ENCODE data around the gene PBX1. TPM values are rescaled to one million over a fixed set of nuclear protein-coding genes. Genes with fewer than 3 reads are reported as not detected.

Gene PBX1
- total and polyA plus RNA-seq, 2 experiments from 2014 or later: 14.8 to 61.6 TPM

- no peak for DNase-seq (ENCODE audit: low spot score)
- Histone ChIP-seq H3K4me2 (no peak overlapping the region), H4K20me1 (ENCODE audit: insufficient read depth, poor library complexity, severe bottlenecking) (no peaks in the 10 kb centered on the region), H3K4me1 (ENCODE audit: insufficient read depth) (peaks cover 12% of the 10 kb centered on the region), H3K79me2 (no peaks in the 10 kb centered on the region), H2AFZ (no peak overlapping the region), H3K4me3 (no peak overlapping the region), H3K36me3 (replicated peaks; ENCODE audit: insufficient read depth, low read depth) (no peaks in the 10 kb centered on the region), H3K27me3 (no peaks in the 10 kb centered on the region), H3K9me3 (ENCODE audit: low read depth) (no peaks in the 10 kb centered on the region), H3K9me2 (replicated peaks; ENCODE audit: insufficient read depth) (no peaks in the 10 kb centered on the region), H3K27ac (no peak overlapping the region)
- WGBS (ENCODE audit: low lambda C conversion rate, missing lambda C conversion rate): 90% methylated on average over 5 of the region's 5 CpGs
- TF ChIP-seq EZH2phosphoT487 (IDR thresholded peaks at IDR 0.05; ENCODE audit: low read depth, severe bottlenecking, unreplicated experiment) (no peak), CTCF (IDR thresholded peaks at IDR 0.05; ENCODE audit: poor library complexity) (no peak), EZH2 (IDR thresholded peaks at IDR 0.05; ENCODE audit: borderline replicate concordance) (no peak)
Observed at GRCh38 chr1:164803366-164803765, 244.4 kb downstream of the PBX1 start.

GRCh38 chr1:164804366-164804765, 245.4 kb downstream of the PBX1 start:
- Histone ChIP-seq H3K27ac (no peak overlapping the region), H2AFZ (no peak overlapping the region), H3K4me2 (no peak overlapping the region), H4K20me1 (ENCODE audit: insufficient read depth, poor library complexity, severe bottlenecking) (no peaks in the 10 kb centered on the region), H3K4me3 (no peak overlapping the region), H3K9me3 (ENCODE audit: low read depth) (no peaks in the 10 kb centered on the region), H3K79me2 (no peaks in the 10 kb centered on the region), H3K27me3 (no peaks in the 10 kb centered on the region), H3K4me1 (ENCODE audit: insufficient read depth) (peaks cover 12% of the 10 kb centered on the region), H3K36me3 (replicated peaks; ENCODE audit: insufficient read depth, low read depth) (no peaks in the 10 kb centered on the region), H3K9me2 (replicated peaks; ENCODE audit: insufficient read depth) (no peaks in the 10 kb centered on the region)
- DNase-seq (ENCODE audit: low spot score): no peak
- 90% methylated on average over 2 of the region's 2 CpGs for WGBS (ENCODE audit: low lambda C conversion rate, missing lambda C conversion rate)
- TF ChIP-seq EZH2 (IDR thresholded peaks at IDR 0.05; ENCODE audit: borderline replicate concordance) (no peak), CTCF (IDR thresholded peaks at IDR 0.05; ENCODE audit: poor library complexity) (no peak), EZH2phosphoT487 (IDR thresholded peaks at IDR 0.05; ENCODE audit: low read depth, severe bottlenecking, unreplicated experiment) (no peak)

GRCh38 chr1:164805399-164805798, 246.4 kb downstream of the PBX1 start:
- no peak overlapping the region for H3K4me2 ChIP-seq
- no peaks in the 10 kb centered on the region for H3K36me3 ChIP-seq (replicated peaks; ENCODE audit: insufficient read depth, low read depth)

More at GRCh38 chr1:164805399-164805798, 246.4 kb downstream of the PBX1 start:
- Histone ChIP-seq H3K27me3 (no peaks in the 10 kb centered on the region), H3K27ac (no peak overlapping the region), H3K4me1 (ENCODE audit: insufficient read depth) (peaks cover 12% of the 10 kb centered on the region), H3K9me3 (ENCODE audit: low read depth) (no peaks in the 10 kb centered on the region), H3K79me2 (no peaks in the 10 kb centered on the region), H4K20me1 (ENCODE audit: insufficient read depth, poor library complexity, severe bottlenecking) (no peaks in the 10 kb centered on the region), H3K4me3 (no peak overlapping the region), H3K9me2 (replicated peaks; ENCODE audit: insufficient read depth) (no peaks in the 10 kb centered on the region), H2AFZ (no peak overlapping the region)
- no peak for TF ChIP-seq EZH2 (IDR thresholded peaks at IDR 0.05; ENCODE audit: borderline replicate concordance)
- TF ChIP-seq CTCF (IDR thresholded peaks at IDR 0.05; ENCODE audit: poor library complexity): no peak
- TF ChIP-seq EZH2phosphoT487 (IDR thresholded peaks at IDR 0.05; ENCODE audit: low read depth, severe bottlenecking, unreplicated experiment): no peak
- WGBS (ENCODE audit: low lambda C conversion rate, missing lambda C conversion rate): 62% methylated on average over 4 of the region's 4 CpGs
- no peak for DNase-seq (ENCODE audit: low spot score)
